HG03139 (cell line): ENCODE measurements around the gene CNOT6L.
"Not testable (repeated sequence)": the region's sequence is repeated elsewhere in the genome, so short reads cannot be mapped to it uniquely, and the experiment has no call there.

Source experiments
- ATAC-seq: cut with Tn5 transposase; IDR thresholded peaks from one replicate; pipeline ENCODE4 v1.9.1; 2021; ENCODE audit not compliant: unreplicated experiment

Gene CNOT6L

DNA sequence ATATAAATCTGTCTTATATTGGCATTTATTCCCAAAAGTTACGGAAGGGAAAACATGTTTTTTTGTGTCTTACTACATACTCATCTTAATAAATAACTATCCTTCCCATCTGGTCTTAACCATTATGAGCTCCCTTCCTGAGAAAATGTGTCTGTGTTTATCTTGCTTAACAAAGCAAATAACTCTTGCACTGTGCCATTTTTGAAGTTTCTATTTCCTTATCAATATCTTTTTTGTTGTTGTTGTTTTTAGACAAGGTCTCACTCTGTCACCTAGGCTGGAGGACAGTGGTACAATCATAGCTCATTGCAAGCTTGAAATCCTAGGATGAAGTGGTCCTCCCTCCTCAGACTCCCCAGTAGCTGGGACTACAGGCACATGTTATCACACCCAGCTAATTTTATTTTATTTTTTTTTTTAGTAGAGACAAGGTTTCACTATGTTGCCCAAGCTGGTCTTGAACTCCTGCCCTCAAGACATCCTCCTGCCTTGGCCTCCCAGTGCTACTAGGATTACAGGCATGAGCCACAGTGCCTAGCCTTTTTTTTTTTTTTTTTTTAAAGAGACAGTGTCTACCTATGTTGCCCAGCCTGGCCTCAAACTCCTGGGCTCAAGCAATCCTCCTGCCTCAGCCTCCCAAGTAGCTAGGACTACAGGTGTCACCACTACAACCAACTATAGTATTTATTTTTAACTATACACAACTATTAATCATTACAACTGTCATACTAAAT is 36.9 kb downstream of the CNOT6L start:
- no peak for ATAC-seq

DNA sequence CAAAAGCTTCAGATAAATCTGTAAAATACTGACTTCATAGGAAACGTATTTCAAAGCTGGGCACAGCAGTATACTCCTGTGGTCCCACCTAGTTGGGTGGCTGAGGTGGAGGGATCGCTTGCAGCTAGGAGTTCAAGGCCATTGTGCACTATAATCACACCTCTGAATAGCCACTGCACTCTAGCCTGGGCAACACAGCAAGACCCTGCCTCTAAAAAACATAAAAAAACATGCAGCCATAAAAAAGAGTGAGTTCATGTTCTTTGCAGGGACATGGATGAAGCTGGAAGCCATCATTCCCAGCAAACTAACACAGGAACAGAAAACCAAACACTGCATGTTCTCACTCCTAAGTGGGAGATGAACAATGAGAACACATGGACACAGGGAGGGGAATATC is 38.4 kb downstream of the CNOT6L start:
- not testable (repeated sequence) for ATAC-seq

DNA sequence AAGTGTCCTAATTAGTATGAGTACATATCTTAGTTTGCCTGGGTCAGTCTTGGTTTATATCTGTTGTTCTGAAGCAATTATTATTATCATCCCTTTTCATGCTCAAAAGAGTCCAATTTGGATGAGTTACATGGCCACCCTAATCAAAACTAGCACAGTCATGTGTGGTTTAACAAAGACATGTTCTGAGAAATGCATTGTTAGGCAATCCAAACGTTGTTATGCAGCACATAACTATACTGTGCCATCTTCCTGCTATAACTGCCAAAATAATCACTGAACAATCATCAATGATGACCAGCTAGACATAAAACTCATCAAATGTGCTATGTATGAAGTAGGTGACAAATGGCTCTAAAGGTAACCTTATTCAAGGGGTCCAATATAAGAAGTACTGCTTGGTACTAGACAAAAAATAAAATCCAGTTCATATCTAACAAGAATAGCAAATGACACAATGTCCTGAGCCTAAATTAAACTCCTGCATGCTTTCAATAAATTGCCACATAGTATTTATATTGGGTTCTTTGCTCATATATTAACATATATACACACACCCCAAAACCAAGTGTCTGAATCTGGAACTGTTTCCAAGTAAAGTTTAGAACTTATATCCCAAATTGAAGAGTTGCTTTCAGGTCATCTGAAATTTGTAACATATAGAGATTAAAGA is 41.9 kb downstream of the CNOT6L start:
- ATAC-seq = no peak

DNA sequence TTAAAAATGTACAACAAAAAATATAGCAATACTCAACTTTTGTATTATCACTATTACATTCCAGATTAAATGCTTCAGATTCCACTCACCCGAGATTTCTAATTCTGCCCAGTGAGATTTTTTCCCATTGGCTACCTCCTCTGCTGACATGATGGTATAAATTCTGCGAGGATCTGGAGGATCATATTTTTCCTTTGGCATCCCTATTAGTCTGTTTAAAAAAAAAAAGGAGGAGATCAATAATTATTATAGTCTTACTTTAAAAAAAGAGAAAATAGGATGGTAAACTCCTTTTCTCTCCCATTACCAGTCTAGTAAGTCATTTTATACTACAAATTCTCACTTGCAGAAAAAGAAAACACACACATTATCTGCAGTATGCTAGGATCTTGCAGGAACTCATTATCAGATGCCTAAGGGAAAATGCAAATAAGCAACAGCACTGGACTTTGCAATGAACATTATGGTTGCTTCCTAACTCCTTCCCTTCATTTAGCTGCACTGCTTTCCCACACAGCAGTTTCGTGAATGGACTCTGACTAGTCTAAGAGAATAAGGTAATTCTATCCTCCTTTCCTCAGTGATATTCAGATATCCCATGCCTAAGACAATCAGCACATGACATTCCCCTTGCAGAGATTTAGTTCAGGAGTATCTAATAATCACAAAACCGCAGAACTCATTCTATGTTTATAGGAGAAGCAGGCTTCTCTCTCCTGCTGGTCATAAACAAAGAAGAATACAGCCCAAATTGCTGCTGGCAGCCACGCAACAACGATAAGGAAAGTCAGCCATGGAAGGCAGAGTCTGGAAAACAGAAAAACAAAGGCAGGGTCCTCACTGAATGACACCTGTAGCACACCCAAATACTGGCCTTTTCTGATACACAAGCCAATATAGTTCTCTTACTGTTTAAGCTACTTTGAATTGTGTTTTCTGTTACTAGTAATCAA is 42.7 kb downstream of the CNOT6L start:
- ATAC-seq = no peak

DNA sequence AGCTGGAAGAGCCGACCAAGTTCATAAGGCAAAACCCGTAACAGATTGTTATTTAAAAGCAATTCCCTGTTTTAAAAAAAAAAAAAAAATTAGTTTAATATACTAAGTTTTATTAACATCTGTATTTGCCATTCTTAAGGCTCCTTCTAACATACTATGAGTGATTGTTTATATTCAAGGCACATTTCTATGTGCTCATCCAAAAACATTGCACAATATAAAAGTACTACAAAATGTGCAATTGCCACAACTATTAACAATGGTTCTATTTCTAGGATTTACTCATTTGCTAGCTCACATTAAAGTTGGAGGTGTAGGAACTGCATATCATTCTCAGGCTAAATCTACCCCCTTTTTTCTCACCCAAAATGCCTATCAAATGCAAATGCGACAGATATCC is 46.1 kb downstream of the CNOT6L start:
- no peak for ATAC-seq

DNA sequence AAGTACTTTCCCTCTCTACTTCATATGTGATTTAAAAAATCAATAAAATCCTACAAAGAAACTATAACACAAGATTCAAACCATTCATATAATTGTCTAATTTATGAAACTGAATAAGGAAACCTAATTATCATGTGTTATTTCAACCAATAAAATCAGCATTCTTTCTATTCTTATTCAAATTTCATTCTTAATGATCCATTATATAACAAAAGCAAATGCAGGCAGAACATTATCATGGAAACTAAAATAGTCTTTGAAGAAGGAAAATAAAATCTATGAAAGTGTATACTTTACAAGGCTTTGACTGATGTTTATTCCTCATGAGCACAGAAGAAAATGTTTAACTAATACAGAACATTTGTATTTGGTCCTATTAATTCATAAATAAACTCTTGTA is 47.6 kb downstream of the CNOT6L start:
- ATAC-seq = no peak

DNA sequence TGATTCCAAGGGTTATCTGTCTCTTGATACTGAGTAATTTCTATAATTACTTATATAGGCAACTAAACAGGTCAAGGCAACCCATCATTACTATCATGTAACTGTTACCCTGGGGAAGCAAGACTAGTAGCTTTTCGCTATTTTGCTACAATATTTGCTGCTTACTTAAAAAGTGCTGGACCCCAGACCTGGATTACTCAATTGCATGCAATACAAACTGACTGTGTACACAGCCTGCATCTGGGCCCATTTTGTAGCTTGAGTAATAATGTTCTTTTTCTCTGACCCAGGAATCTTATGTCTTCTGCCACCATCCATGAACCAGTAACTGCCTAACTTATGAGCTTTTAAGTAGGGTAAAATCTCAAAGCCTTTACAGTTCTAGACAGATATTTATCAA is 53.4 kb downstream of the CNOT6L start:
- ATAC-seq = no peak

DNA sequence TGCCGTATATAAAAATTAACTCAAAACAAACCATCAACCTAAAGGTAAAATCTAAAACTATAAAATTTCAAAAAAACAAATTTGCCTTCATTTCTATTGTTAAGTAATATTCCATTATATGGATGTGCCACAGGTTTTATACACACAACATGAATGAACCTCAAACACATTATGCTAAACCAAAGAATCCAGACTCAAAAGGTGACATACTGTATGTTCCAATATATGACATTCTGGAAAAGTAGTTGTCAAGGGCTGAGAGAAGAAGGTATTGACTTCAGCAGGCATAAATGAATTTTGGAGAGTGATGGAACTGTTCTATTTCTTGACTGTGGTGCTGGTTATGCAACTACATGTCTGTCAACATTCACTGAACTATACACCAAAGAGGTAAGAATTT is 56.6 kb downstream of the CNOT6L start:
- ATAC-seq = no peak

DNA sequence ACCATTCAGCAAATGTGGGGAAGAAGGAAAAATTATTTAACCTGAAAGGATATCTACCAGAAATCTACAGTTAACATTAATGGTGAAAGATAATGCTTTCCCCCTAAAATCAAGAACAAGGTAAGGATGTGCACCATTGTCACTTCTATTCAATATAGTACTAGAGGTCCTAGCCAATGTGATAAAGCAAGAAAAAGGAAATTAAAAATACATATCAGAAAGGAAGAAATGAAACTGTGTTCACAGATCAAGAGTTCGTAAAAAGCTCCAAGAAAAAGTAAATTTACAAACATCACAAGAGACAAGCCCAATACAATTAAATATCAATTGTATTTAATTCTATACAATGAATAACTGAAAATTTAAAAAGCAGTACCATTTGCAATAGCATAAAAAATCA is 57.6 kb downstream of the CNOT6L start:
- ATAC-seq = no peak

DNA sequence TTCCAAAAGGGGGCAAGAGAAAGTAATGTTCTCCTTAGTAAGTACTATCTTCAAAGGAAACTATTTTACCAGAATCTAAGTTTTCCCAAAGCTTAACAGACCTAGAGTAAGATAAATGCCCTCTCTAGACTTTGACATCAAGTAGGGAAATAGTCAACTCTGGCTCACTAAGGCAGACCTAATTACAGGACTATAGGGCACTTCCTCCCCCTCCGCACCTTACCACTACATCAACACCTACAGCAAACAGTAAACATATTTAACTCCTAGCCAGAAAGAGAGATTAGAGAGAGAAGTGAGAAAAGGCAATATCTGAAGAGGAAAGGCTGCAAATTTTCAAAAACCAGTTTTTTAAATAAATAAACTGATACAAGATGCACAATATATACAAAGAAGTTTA is 60.4 kb downstream of the CNOT6L start:
- ATAC-seq = no peak

DNA sequence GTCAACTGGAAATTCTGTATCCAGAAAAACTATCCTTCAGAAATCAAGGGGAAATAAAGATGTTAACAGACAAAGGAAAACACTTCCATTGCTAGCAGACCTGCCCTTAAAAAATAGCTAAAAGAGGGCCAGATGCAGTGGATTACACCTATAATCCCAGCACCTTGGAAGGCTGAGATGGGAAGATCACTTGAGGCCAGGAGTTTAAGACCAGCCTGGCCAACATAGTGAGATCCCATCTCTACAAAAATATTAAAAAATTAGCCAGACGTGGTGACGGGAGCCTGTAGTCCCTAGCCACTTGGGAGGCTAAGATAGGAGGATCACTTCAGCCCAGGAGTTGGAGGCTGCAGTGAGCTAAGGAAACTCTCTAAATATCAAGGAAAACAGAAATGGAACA is 67.4 kb downstream of the CNOT6L start:
- ATAC-seq = no peak

DNA sequence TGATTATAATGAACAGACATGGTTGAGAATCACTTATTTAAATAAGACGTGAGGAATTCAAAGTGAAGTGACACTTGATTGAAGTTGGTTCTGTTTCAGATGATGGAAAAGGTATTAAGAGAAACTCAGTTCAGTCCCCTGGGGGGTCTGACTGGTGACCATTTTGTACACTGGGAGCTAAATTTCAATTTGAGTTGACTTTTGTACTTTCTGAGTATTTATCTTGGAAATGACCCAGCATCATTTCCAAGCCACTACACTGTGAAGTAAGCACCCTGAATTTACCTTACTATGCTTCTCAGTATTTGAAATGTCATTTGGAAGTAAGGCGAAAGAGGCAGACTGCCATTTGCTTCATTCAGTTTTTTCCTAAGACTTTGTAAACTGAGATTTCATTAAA is 73.4 kb downstream of the CNOT6L start:
- no peak for ATAC-seq

DNA sequence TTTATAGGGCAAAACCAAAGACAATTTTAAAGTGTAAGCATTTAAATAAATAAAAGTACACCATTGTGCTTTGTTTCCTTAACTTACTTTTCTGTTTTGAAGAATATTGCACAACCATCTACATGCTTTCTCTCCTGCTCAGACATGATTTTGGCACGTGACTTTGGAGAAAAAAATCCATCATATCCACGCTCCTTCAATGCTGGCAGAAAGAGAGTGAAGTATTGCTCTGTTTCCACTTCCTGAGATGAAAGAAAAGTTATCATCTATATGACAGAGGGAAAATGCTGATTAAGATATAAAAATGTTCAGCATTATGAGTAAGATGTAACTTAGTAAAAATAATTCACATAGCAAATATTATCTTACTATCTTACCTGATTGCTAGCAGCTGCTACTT is 77.1 kb downstream of the CNOT6L start:
- no peak for ATAC-seq

DNA sequence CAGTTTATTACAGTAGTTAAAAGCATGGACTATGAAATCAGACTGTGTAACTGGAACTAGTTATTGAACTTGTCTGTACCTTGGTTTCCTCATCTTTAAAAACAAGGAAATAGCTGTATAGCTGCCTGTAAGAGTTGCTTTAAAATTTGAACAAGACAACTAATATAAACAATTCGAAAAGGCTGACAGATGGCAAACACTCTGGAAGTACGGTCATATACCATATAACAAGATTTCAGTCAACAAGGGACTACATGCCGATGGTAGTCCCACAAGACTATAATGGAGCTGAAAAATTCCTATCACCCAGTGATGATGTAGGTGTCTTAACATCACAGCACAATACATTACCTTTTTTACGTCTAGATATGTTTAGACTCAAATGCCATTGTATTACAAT is 78.7 kb downstream of the CNOT6L start:
- ATAC-seq = no peak

DNA sequence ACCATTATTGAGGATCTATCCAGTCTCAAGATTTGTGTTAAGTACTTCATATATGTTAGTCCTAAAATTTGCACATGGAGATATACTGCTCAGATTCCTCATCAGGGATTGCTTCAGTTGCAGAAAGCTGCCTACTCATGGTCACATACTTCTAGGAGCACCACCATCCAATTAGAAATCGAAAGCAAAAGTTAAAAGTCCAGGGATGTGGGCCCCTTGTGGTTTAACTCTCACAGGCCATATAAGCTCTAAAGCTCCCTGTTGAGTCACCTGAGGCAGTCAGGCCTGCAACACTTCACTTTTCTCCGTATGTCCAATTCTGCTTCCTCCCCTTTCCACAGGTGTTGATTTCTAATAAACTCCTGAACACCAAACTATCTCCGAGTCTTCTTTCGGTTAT is 84.2 kb downstream of the CNOT6L start:
- ATAC-seq = peak; percentile 93

DNA sequence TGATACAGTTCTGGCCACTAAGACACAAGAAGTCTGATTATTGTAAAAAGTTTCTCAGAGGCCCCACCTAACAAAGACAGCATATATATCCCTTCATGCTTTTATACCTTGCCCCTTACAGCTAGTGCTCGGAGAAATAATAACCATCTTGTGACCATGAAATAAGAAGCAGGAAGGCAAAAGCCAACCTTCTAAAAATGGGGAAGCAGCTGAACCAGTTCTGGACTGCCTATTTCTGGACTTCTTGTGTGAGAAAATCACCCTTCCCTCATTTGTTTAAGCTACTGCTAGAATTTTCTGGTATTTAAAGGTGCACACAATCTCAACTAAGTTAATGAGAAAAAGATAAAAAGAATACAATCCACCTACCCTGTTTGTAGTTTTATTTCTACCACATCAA is 87.5 kb downstream of the CNOT6L start:
- ATAC-seq = no peak

DNA sequence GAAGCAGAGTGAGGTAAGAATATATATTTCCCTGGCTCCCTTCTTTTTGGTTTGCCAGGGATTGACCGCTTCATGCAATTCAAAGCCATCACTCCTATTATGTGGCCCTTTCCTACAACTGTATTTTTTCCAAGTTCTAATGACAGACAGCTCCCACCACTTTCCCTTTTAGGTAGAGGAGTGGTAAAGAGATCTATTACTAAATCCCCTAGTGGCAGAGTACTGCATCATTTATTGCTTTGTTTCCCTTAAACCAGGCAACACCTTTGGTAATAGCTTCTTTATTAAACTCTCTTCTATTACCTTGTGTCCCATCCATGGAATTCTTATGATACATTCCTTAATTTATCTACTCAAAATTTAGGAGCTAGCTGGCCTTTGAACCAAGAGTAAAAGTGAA is 90.7 kb downstream of the CNOT6L start:
- no peak for ATAC-seq

DNA sequence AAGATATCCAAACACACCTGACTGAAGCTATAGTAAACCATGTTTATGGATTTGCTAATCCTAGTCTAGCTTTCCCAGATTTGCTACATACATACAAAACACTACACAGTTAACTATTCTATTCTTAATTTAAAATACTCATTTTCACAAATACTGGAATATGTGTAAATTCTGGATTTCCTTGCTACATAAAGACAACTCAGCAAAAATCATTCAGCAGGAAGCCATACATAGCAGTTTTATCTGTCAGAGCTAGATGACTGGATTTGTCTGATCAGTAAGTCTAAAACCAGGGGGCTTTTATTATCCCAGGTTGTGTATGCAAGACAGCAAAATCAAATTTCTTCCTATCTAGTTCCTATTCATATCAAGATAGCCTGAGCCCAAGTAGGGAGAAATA is 98.1 kb downstream of the CNOT6L start:
- no peak for ATAC-seq

DNA sequence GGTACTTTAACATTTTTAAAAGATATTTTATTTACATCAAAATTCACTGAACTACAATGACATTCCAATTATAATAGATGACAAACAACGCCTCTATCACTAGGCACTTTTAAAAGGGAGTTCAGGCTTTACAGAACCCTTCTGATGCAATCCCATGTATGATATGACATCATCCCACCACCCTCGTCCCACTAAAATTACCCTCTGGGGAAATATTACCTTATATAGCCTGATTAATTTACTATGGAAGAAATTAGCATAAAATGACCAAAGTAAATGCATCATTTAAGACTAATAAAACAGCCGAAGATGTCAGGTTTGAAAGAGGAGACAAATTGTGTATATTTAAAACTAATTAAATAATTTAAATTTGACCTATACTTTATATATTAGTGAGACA is 100.7 kb downstream of the CNOT6L start:
- not testable (repeated sequence) for ATAC-seq

DNA sequence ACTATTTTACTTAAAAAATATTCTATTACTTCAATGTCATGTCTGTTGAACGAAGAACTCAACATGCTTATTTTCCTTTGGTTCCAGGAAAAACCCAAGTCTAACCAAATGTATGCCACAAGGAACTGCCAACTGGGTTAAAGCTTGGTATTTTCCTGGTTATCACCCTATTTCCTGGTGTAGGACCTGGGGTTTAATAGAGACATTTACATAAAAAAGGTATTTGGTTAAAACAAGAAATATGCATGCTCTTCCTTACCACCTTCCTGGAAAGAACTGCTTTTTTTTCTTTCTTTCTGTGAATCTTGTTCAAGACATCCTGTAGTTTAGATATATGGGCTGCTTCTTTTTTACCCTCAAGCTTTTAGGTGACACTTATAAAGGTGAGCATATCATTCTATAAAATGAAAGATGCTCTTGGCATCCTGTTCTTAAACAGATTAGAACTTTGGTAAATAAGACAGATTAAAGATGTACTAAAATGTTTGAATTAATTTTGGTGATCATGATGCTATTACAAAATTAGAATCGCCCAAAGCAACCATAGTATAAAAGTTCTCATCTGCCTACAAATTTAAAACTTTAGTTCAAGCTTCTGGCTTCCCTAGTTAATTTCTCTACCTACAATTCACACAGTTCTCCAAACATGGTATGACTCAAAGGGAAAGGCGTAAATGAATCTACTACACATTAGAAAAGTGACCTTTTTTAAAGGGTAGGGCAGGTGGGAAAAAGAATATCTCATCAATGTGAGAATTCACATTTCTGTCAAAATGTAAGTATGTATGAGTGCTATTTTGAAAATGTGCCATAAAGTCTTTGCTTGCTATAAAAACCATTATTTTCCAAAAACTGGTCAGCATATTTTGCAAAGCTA is 103.5 kb downstream of the CNOT6L start:
- ATAC-seq = no peak

DNA sequence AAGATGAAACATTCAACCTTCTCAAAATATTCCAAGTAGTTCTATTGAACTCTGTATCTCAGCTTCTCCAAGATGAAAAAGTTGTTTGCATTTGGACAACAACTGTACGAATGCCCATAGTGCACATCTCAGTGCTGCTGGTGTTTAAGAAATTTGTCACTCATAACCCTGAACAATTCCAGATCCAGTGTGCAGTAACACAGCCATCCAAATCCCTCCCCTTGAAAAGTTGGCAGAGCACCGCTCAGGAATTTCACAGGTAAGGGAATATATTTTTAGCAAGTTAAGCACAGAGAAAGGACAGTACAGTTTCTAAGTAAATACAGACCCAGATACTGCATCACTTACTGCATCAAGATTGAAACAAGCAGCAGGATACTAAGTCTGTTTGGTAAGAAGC is 104.7 kb downstream of the CNOT6L start:
- no peak for ATAC-seq
